ENCODE data around the gene NEMP1.
"Not testable (repeated sequence)": the region's sequence is repeated elsewhere in the genome, so short reads cannot be mapped to it uniquely, and the experiment has no call there.

DNA sequence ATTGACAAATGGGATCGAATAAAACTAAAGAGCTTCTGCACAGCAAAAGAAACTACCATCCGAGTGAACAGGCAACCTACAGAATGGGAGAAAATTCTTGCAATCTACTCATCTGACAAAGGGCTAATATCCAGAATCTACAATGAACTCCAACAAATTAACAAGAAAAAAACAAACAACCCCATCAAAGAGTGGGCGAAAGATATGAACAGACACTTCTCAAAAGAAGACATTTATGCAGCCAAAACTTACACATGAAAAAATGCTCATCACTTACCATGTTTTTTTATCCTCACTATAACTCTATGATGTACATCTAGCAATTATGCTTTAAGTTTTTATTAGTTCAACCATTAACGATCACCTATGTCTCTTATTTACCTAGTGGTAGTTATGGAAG is 24.7 kb downstream of the NEMP1 start:
- TF ChIP-seq CTCF (conservative IDR thresholded peaks at IDR 0.05; ENCODE audit: low read length); EZH2phosphoT487 (IDR thresholded peaks at IDR 0.05; ENCODE audit: borderline replicate concordance): not testable (repeated sequence)
